Spleen (tissue), 11 donors: ENCODE results near the gene PDE2A. TPM values are rescaled to one million over a fixed set of nuclear protein-coding genes. Genes with fewer than 3 reads are reported as not detected.

Experiments
- DNase-seq: peaks from one replicate; pipeline ENCODE4 v3.0.0-alpha.2; 2020
- H3K27ac ChIP-seq, 8 donors: fragments of 200-600 bp; sonication (generic) in 7 of 8; 1 replicate in 4 of 8; 2 replicates in 4 of 8; pipeline versions ENCODE4 v1.5.0 to v1.8.0; 2016 to 2021; ENCODE audit warnings: inconsistent platforms in 4 of 8, mild to moderate bottlenecking in 4 of 8, moderate library complexity in 1 of 8
- H3K27me3 ChIP-seq, 7 donors: fragments of 200-600 bp; sonication (generic) in 6 of 7; replicated peaks in 1 of 7; 1 replicate in 4 of 7; 2 replicates in 3 of 7; pipeline versions ENCODE4 v1.5.0 to v1.8.0; 2016 to 2021; ENCODE audit warnings: inconsistent platforms in 3 of 7, mild to moderate bottlenecking in 1 of 7
- H3K36me3 ChIP-seq, 6 donors: fragments of 200-600 bp; sonication (generic) in 5 of 6; 1 replicate in 4 of 6; 2 replicates in 2 of 6; pipeline versions ENCODE4 v1.5.0 to v1.8.0; 2016 to 2021; ENCODE audit warnings: inconsistent platforms in 2 of 6
- H3K4me1 ChIP-seq, 6 donors: fragments of 200-600 bp; sonication (generic) in 5 of 6; 1 replicate in 3 of 6; 2 replicates in 3 of 6; pipeline versions ENCODE4 v1.5.0 to v1.8.0; 2016 to 2021; ENCODE audit warnings: inconsistent platforms in 3 of 6
- H3K4me3 ChIP-seq, 8 donors: fragments of 200-600 bp; sonication (generic) in 7 of 8; 1 replicate in 4 of 8; 2 replicates in 4 of 8; pipeline versions ENCODE4 v1.5.0 to v1.8.0; 2016 to 2021; ENCODE audit warnings: inconsistent platforms in 4 of 8, mild to moderate bottlenecking in 4 of 8, moderate library complexity in 2 of 8
- H3K9me3 ChIP-seq, 8 donors: fragments of 200-600 bp; sonication (generic) in 7 of 8; 1 replicate in 4 of 8; 2 replicates in 4 of 8; pipeline versions ENCODE4 v1.5.0 to v1.8.0; 2016 to 2021; ENCODE audit warnings: inconsistent platforms in 4 of 8
- CTCF ChIP-seq, 11 experiments: fragments of 200-600 bp in 7 of 11; fragments of 450-650 bp in 4 of 11; sonication (generic) in 4 of 11; IDR thresholded peaks in 8 of 11; conservative IDR thresholded peaks in 3 of 11; 1 replicate in 7 of 11; 2 replicates in 4 of 11; pipeline versions ENCODE4 v1.4.0 to v1.8.0; 2016 to 2021; ENCODE audit warnings: antibody characterized with exemption in 11 of 11, inconsistent platforms in 4 of 11, mild to moderate bottlenecking in 1 of 11
- POLR2A ChIP-seq, 3 donors: fragments of 450-650 bp; IDR thresholded peaks; one replicate each; pipeline ENCODE4 v1.5.1; 2017; ENCODE audit warnings: antibody characterized with exemption in 3 of 3, mild to moderate bottlenecking in 1 of 3
- POLR2AphosphoS5 ChIP-seq, 3 donors: sonication (generic); formaldehyde crosslinking; IDR thresholded peaks; one replicate each; pipeline ENCODE4 v1.5.1; 2017; ENCODE audit warnings: antibody characterized with exemption in 3 of 3
- whole genome bisulfite sequencing, 5 donors: extraction: QIAGEN DNeasy Blood & Tissue Kit in 3 of 5; methylation state at CpG; one replicate each; pipeline versions ENCODE4 v1.1.5 to v1.1.7; 2013 to 2018; 5-methylcytosine and 5-hydroxymethylcytosine counted together
- intact Hi-C: fragments of 100-400 bp; cut with DNase I; formaldehyde crosslinking; loops from one replicate; pipeline ENCODE4 v1.15.0; 2023; ENCODE audit warnings: low total_unique reads
- polyA plus RNA-seq, 3 donors: library from polyadenylated mRNA; stranded (reverse); fragments of 200-250 nt; gene quantifications; one replicate each; pipeline ENCODE4 v1.2.1, GENCODE V29; 2013
- total RNA-seq, 7 donors: library from RNA; depleted of rRNA in 3 of 7; stranded (reverse); fragments of >200 nt in 3 of 7; fragmentation: NEBNext Ultra II Directional in 4 of 7; extraction: Animal tissue kit (Norgen Biotek cat#: 25700) in 4 of 7; gene quantifications; one replicate each; pipeline versions ENCODE4 v1.1.0 to v1.2.1, GENCODE V29; 2016 to 2021
- donor health status: healthy with polysubstance abuse.
- donor health status: DM: no; HTN: no; CAD: no; lungs with moderate emphysema.
- donor health status: DM: no; HTN: no; CAD: no.
- donor health status: Bipolar disorder and iron deficiency.
- donor health status: healthy.
- donor health status: DM: no; HTN: no; CAD: no.
- donor health status: DM: yes; HTN: yes; CAD: no.

PDE2A gene
- total and polyA plus RNA-seq, 10 donors, result 58.2 to 584 (median 333) TPM

DNA sequence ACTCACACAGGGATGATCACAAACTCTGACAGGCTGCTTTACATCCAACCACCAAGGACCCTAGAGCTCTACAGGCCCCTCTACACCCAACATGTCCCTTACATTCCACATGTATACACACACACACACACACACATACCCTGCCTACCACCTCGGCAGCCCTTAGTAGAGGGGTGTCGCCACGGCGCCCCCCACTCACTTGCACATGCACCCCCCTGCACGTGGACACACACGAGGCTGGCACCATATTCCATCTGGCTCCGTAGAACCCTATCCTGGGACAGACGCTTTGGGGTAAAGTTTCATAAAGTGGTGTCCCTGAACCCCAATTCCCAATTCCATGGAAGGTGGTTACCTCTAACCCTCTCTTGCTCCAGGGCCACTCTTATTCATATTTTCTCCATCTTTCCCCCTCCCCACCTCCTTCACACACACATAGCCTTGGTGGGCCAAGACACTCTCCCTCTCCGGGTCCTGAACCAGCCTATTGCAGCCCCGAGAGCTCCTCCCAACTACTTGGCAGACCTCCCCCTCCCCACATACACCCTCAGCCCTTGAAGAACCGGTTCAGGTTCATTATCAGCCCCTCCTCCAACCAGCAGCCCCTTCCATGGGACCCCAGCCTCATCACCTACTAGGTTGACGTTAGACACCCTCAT, 809 bp downstream of the PDE2A start:
- no peaks in the 10 kb centered on the region for H3K36me3 ChIP-seq
- H3K4me1 ChIP-seq, result peaks cover 0 to 19% (median 8%) of the 10 kb centered on the region in 6 donors
- no peak for TF ChIP-seq CTCF (IDR thresholded peaks at IDR 0.05 in 8 of 11, conservative IDR thresholded peaks at IDR 0.05 in 3 of 11)
- no peak for TF ChIP-seq POLR2AphosphoS5 (IDR thresholded peaks at IDR 0.05)
- no peak for TF ChIP-seq POLR2A (IDR thresholded peaks at IDR 0.05)
- no peak overlapping the region for H3K4me3 ChIP-seq
- intact Hi-C loops, result no loop called here
- no peak for DNase-seq
- H3K9me3 ChIP-seq, result peaks cover 0 to under 1% (median 0%) of the 10 kb centered on the region in 8 donors
- no peak overlapping the region for H3K27ac ChIP-seq
- 29 to 41% (median 32%) methylated on average over 12 of the region's 12 CpGs for whole genome bisulfite sequencing, 5 donors
- H3K27me3 ChIP-seq, result peaks cover 0 to 100% (median 65%) of the 10 kb centered on the region in 7 donors

- no peak overlapping the region for H3K27ac ChIP-seq
- DNase-seq, result no peak
- WGBS, 5 donors, result 43 to 58% (median 55%) methylated on average over 4 of the region's 4 CpGs
- intact Hi-C loops, result no loop called here
- H3K27me3 ChIP-seq, result peaks cover 0 to 100% (median 63%) of the 10 kb centered on the region in 7 donors
- no peak overlapping the region for H3K4me3 ChIP-seq
- TF ChIP-seq CTCF (IDR thresholded peaks at IDR 0.05 in 8 of 11, conservative IDR thresholded peaks at IDR 0.05 in 3 of 11), result no peak
- no peak for TF ChIP-seq POLR2A (IDR thresholded peaks at IDR 0.05)
- TF ChIP-seq POLR2AphosphoS5 (IDR thresholded peaks at IDR 0.05), result no peak
- no peaks in the 10 kb centered on the region for H3K36me3 ChIP-seq
- H3K9me3 ChIP-seq, result peaks cover 0 to 7% (median 4%) of the 10 kb centered on the region in 8 donors
- H3K4me1 ChIP-seq, result peaks cover 0 to 19% (median 8%) of the 10 kb centered on the region in 6 donors
Measured at GRCh38 chr11:72672597-72673238, 1.5 kb downstream of the PDE2A start.

DNA sequence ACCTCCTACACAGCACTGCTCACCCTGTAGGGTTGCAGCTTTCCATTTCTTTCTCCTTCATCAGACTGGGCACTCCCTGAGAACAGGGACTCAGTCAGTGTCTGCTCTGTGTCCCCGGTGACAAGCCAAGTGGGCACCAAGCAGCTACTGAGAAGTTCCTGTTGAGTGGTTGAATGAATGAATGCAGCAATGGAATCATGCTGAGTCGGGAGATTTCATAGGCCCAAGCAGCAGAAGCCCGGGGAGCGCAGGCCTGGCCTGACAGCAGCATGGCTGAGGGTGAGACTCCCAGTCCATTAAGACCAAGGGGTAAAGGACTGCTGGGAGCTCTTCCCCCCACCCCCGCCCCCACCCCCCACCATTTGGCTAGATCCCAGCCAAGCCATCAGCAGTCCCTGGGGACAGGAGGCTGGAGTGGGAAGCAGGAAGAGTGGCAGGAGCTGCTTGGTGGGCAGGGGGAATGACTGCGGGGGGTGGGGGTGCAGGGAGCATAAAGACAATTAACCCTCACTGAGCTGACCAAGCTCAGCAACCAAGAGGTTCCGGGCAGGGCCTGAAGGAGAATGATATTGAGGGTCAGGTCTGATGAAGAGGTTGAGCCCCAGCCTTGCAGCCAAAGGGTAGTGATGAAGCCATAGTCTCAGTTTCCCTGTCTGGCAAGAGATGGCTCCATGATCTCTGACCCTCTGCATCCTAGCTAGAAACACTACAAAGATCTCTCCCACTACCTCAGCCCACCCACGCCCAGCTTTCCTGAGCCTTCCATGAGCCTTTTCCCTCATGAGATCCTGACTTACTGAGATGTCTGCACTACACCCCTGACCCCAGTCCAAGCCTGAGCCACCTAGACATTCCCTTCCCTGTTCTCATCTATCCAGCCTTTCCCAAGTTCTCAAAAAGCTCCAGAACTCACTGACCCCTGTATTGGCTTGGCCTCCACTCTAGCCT, 2.8 kb downstream of the PDE2A start:
- Histone ChIP-seq H3K27ac (no peak overlapping the region), H3K4me1 (peaks cover 0 to 8% (median under 1%) of the 10 kb centered on the region in 6 donors), H3K27me3 (peaks cover 0 to 96% (median 50%) of the 10 kb centered on the region in 7 donors), H3K4me3 (no peak overlapping the region), H3K9me3 (peaks cover 0 to 15% (median 11%) of the 10 kb centered on the region in 8 donors), H3K36me3 (peaks cover 0 to 3% (median 0%) of the 10 kb centered on the region in 6 donors)
- intact Hi-C loops, result no loop called here
- DNase-seq, result no peak
- TF ChIP-seq POLR2A (IDR thresholded peaks at IDR 0.05) (no peak), CTCF (IDR thresholded peaks at IDR 0.05 in 8 of 11, conservative IDR thresholded peaks at IDR 0.05 in 3 of 11) (no peak), POLR2AphosphoS5 (IDR thresholded peaks at IDR 0.05) (no peak)
- WGBS, 5 donors, result 48 to 59% (median 55%) methylated on average over 7 to 8 of the region's 8 CpGs
